Measurements from ENCODE around the gene ADAMTS17.

Gene ADAMTS17

DNA sequence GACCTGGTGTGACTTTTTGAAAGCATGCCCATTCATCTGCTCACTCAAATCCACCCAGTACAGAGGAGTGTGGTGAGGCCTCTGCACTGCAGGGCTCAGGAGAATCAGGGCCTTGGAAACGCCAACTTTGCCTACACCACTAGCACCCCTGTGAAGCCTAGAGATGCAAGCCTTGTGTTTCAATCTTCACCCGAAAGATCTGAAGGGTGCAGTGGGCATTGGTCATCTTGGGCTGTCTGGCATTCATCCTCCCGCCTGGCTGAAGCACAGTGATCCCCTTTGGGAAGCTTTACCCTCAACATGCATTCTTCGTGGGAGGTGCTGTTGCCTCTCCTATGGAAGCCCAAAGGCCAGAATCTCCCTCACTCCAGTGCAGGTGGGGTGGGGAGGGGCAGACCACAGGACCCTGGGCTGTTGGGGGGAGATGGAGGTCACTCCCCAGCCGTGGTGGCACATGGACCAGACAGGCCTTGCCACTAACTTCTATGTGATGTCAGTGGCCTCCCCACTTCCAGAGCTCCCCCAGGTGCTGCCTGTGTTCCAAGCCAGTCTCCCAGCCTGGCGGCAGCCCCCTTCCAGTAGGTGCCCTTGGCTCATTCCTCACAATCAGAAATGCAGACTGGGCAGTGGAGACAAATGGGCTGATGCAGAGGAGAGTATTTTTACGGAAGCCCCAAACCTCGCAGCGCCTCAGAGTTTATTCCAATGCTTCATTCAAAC lies 92.5 kb downstream of the ADAMTS17 start:
- DNase-seq, result no peak
- TF ChIP-seq POLR2A (IDR thresholded peaks at IDR 0.05; ENCODE audit: low read length) (no peak), GATA1 (IDR thresholded peaks at IDR 0.05; ENCODE audit: low read depth, low read length) (no peak)

DNA sequence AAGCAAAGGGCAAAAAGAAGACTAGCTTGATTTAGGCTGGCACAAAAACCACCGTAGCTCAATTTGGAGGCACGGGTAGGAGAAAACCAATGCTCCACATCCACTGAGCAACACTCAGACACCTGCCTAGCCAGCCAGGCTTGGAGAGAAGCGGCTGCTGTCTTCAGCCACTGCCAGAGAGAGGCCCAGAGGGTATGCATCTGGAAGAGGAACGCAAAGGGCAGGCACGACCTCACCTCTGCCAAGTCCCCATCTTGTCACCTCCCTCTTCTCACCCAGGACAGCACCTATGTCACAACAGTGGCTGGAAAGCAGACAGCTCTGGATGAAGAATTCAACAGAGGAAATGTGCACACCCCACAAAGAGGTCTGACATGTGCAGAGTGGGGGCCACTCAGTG lies 93.5 kb downstream of the ADAMTS17 start:
- TF ChIP-seq GATA1 (IDR thresholded peaks at IDR 0.05; ENCODE audit: low read depth, low read length) (no peak), POLR2A (IDR thresholded peaks at IDR 0.05; ENCODE audit: low read length) (no peak)

DNA sequence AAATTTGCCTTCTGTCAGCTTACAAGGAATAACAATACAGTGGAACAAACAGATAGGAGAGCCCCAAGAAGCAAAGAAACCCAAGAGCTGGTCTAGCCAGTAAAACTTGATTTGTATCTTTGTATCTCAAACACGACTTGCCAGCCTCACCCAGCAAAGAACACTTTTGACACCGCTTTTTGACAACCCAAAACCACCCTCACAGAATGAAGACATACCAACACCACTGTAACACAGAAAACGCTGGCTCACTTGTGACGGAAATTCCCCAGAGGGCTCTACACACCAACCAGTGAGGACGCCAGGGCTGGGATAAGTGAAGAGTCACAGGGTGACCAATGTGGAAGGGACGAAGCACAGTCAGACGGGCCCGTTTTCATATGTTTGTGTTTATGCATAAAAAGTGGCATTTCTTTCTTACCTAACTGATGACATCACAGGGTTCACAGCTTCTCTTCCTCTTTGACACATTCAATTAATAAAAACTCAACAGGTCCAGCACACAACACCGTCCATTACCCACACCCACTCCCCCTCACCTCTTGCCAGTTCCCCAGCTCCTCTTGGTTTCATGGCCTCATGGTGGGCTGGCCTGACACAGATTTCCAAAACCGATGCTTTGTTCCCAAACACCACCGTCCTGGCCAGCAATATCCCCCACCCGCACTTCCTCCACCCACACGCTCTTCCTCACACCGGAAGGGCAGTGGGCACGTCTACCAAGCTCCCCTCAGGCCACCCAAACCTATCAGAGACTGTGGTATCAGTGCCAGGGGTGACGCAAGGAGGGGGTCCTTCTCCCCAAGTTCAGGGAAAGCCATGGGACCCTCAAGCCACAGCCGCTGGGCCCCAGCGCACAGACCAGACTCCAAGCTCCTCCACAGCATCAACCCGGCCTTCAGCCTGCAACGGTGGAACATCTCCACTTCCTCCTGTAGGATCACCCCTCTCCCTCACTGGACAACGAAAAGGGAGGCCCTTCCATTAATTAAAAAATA lies 94.2 kb downstream of the ADAMTS17 start:
- TF ChIP-seq GATA1 (IDR thresholded peaks at IDR 0.05; ENCODE audit: low read depth, low read length) (no peak), POLR2A (IDR thresholded peaks at IDR 0.05; ENCODE audit: low read length) (no peak)
- DNase-seq, result no peak

More for the DNA sequence above, 93.5 kb downstream of the ADAMTS17 start:
- DNase-seq, result no peak

DNA sequence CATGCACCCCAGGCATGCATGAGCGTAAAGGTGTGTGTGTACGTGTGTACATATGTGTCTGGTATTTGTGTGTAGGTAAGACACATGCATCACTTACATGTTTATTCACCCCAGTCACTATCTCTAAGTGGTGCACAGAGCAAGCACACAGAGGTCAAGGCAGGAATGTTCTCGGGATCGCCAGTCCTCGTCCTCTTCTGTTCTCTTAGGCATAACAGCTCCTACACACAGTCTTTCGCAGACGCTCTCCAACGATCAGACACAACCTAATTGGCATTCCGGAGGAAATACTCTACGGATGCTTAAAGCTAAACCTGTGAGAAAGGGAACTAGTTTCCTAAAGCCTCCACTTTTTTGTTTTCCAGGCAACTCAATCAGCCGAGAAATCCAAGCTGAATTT lies 95.9 kb downstream of the ADAMTS17 start:
- TF ChIP-seq GATA1 (IDR thresholded peaks at IDR 0.05; ENCODE audit: low read depth, low read length), result no peak
- no peak for TF ChIP-seq POLR2A (IDR thresholded peaks at IDR 0.05; ENCODE audit: low read length)
- DNase-seq, result no peak

DNA sequence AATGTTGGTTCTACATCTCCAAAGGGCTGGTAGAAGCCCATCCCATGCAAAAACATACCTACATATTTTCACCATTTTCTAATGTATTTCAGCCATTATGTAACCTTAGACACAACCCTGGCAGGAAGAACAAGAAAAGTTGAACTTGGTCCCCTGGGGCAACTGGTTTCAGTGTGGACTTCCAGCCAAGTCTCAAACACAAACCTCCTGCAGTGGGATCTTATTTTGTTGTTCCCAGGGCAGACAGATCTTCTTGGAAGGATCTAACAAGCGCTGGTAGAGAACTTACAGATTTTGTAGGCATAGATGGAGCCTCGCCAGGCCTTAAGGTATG lies 96.3 kb downstream of the ADAMTS17 start:
- no peak for TF ChIP-seq POLR2A (IDR thresholded peaks at IDR 0.05; ENCODE audit: low read length)
- TF ChIP-seq GATA1 (IDR thresholded peaks at IDR 0.05; ENCODE audit: low read depth, low read length), result no peak
- no peak for DNase-seq

DNA sequence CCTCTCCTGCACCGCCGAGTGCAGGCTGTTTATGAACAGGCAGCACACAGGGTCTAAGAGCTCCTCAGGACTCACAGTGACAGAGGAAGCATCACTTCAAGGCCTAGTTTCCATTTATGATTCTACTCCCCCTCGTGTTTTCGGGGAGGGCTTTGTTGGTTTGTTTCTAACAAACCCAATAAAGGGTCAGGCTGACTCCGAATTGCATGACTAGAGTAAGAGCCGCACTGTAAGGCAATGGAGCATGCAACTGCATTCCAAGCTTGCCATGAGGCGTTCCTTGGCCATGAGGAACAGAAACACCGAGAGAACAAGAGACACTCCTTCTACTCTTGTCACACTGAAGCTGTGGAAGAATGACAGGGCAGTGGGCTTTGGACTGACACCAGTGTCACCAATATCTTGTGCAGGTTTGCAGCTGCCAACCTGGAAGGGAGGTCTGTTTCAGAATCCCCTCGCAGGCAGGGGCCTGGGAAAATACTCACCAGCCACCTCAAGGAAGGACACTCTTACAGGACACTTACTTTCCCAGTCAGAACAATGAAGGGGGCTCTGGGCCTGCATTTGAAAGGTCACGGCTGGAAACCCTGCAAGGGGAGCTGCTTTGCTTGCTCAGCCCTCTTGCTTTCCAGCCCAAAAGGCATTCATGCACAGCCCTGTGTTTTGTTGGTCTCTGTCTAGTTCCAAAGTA lies 96.8 kb downstream of the ADAMTS17 start:
- no peak for DNase-seq
- TF ChIP-seq POLR2A (IDR thresholded peaks at IDR 0.05; ENCODE audit: low read length) (no peak), GATA1 (IDR thresholded peaks at IDR 0.05; ENCODE audit: low read depth, low read length) (no peak)

DNA sequence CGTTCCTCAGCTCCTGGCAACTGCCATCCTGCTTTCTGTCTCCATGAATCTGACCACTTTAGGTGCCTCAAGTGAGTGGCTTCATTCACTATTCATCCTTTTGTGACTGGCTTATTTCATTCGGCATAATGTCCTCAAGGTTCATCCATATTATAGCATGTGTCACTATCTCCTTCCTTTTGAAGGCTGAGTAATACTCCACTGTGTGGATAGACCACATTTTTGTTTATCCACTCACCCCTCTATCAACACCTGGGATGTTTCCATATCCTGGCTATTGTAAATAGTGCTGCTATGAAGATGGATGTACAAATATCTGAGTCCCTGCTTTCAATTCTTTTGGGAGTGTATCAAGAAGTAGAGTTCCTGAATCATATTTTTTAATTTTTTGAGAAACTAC lies 98.8 kb downstream of the ADAMTS17 start:
- no peak for DNase-seq
- TF ChIP-seq POLR2A (IDR thresholded peaks at IDR 0.05; ENCODE audit: low read length) (no peak), GATA1 (IDR thresholded peaks at IDR 0.05; ENCODE audit: low read depth, low read length) (no peak)

DNA sequence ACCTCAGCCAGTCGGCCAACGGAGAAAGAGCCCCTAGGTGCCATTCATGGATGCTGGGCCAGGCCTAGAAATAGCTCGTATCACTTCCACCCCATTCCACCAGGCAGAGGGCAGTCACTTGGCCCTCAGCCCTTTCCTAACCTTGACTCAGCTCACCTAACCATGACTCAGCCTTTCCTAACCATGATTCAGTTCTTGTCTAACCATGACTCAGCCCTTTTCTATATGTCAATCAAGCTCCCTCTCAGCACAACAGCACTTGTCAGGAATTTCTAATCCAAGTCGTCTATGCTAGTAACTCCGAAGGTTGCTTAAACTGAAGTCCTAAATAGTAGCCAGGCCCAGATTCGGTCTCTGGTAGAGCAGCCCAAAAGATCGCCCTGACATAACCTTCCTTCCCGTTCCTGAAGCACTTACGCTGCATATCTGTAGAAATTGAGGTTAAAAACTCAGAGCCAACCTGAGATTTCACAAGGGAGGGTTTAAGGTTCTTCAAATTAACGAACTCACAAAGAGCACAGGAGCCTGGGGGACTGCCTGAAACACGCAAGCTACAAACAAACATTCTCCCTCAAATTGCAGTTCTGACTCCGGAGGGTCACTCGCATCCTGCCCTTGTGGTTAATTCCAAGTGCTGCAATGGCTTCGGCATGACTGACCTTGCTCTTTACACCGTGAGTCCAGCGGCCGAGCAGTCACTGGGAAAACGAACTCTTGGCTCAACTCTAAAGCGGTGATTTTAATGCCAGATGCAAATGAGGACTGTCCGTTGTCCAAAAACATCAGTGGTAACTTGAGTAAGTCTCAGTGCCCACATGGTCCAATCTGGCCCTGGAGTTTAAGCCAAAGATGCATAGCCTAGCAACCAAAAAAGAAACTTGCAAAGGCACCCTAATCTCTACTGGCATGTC lies 99.9 kb downstream of the ADAMTS17 start:
- TF ChIP-seq GATA1 (IDR thresholded peaks at IDR 0.05; ENCODE audit: low read depth, low read length), result no peak
- no peak for TF ChIP-seq POLR2A (IDR thresholded peaks at IDR 0.05; ENCODE audit: low read length)
- peak in 1 of 2 experiments; percentile 17 for DNase-seq

DNA sequence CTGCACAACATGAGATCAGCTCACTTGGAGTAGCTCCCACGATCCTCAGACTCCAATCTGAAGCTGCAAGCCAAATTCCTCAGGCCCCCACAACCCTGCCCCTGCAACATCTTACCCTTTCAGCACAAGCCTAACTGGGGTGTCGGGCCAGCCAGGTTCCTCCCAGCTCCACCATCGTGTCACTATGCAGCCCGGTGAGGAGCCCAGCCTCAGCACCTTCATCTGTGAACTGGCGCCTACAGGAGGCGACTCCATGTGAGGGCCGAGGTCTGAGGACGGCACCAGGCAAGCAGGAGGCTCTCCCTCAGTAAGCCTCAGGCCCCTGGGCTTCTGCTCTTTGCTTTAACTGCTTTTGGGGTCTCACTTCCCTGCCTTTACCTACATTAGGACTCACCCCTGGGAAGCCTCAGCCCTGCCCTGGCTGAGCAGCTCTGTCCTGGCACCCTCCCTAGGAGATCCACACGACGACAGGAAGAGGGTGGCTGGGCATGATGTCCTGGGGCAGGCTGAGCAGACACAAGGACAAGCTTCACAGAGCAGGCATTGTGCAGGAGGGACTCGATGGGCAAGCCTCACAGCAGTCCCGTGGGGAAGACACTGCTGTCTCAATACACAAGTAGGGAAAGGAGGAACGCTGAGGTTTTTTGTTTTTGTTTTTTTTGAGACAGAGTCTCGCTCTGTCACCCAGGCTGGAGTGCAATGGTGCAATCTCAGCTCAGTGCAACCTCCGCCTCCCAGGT lies 104.6 kb downstream of the ADAMTS17 start:
- DNase-seq, result no peak
- TF ChIP-seq GATA1 (IDR thresholded peaks at IDR 0.05; ENCODE audit: low read depth, low read length) (no peak), POLR2A (IDR thresholded peaks at IDR 0.05; ENCODE audit: low read length) (no peak)

DNA sequence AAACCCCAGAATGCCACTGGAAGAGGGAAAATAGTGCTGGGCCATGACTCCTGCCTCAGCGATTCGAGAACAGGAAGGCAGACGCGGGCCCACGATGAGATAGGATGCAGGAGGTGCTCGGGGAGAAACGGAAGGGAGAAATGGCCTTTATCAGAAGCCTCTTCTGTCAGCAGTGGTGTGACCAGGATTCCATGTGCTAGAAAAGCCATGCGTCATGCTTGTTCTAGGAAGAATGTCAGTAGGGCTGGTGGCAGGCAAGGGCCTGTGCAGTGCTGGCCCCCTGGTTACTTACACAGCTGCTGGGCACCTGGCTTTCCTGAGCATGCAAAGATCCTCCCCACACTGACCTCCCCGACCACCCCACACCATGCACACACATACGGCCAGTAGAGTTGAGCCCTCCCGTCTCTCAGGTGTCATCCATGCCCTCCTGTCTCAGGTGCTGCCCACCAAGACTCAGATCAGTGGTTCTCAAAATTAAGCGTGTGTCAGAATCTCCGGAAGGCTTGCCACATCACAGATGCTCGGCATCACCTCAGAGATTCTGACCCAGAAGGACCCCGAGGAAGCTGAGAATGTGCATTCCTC lies 106.7 kb downstream of the ADAMTS17 start:
- TF ChIP-seq GATA1 (IDR thresholded peaks at IDR 0.05; ENCODE audit: low read depth, low read length) (no peak), POLR2A (IDR thresholded peaks at IDR 0.05; ENCODE audit: low read length) (no peak)
- DNase-seq, result no peak

DNA sequence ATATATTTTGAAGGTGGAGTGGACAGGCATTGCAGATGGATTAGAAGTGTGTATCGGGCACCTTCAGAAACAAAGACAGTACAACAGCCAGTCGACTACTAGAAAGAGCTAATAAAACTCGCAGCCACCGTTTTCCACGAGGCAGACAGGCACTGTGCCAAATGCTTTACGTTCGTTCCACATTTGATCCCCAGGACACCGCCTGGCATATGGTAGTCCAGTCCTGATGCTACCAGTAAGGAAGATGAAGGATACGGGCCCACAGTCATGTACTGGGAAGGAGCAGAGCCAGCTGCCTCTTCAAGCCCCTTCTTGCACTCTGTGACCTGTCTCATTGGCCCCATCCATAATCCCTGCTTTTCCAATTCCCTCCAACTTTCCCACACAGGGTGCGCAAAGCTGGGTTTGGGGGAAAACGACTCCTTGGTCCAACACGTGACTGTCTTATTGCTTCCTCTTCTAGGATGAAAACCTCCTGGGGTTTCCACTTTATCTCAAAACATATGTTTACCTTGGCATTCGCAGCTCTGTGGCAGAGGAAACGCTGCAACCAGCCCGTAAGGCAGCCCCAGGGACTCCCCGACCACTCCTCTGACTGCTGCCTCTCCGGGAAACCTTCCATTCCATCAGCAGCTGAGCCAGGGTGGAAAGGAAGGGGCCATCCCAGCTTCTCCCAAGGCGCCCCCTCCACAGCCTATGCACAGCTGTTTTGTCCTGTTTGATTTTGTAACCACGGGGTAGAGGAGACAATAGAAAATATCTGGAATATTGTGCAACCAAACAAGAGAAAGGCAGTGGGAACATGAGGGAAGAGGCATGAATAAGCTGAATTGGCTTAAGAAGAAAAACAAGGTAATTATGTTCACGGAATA lies 107.4 kb downstream of the ADAMTS17 start:
- no peak for TF ChIP-seq GATA1 (IDR thresholded peaks at IDR 0.05; ENCODE audit: low read depth, low read length)
- no peak for TF ChIP-seq POLR2A (IDR thresholded peaks at IDR 0.05; ENCODE audit: low read length)
- DNase-seq, result no peak
